ENCODE data around the gene CELA2A. TPM values are rescaled to one million over a fixed set of nuclear protein-coding genes. Genes with fewer than 3 reads are reported as not detected.

The CELA2A gene
- total and polyA plus RNA-seq, 2 donors (not counting 1 experiment from before 2014, with no cell fraction given): not detected

DNA sequence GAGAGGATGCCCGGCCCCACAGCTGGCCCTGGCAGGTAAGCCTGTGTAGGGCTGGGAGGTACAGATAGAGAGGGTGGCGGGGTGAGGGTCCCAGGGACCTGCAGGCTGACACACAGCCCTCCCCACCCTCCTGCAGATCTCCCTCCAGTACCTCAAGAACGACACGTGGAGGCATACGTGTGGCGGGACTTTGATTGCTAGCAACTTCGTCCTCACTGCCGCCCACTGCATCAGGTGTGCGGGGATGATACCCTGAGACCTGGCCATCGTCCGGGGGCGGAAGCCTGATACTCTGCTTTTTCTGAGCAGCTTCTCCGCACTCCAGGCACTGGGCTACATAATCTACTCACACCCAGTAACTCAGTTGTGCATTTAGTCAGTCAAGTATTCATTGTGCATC is 16.2 kb upstream of the CELA2A start:
- peaks cover 7% of the 10 kb centered on the region for H3K27me3 ChIP-seq (ENCODE audit: control insufficient read depth, insufficient read depth, low read length)
- no peak overlapping the region for H3K4me2 ChIP-seq (ENCODE audit: extremely low read depth, insufficient read depth, low read length)
- no peak overlapping the region for H2AFZ ChIP-seq (ENCODE audit: low read length)
- DNase-seq (ENCODE audit: low read depth in 2 of 2): no peak
- H3K9me3 ChIP-seq (ENCODE audit: control insufficient read depth, insufficient read depth, low read depth, low read length): no peaks in the 10 kb centered on the region
- H3K27ac ChIP-seq (ENCODE audit: insufficient read depth, low read length): no peak overlapping the region
- H3K79me2 ChIP-seq (ENCODE audit: control insufficient read depth, insufficient read depth, low read length): no peaks in the 10 kb centered on the region
- H3K4me1 ChIP-seq (ENCODE audit: control insufficient read depth, extremely low read depth, insufficient read depth, low read length): no peaks in the 10 kb centered on the region
- TF ChIP-seq, protein P1, sequence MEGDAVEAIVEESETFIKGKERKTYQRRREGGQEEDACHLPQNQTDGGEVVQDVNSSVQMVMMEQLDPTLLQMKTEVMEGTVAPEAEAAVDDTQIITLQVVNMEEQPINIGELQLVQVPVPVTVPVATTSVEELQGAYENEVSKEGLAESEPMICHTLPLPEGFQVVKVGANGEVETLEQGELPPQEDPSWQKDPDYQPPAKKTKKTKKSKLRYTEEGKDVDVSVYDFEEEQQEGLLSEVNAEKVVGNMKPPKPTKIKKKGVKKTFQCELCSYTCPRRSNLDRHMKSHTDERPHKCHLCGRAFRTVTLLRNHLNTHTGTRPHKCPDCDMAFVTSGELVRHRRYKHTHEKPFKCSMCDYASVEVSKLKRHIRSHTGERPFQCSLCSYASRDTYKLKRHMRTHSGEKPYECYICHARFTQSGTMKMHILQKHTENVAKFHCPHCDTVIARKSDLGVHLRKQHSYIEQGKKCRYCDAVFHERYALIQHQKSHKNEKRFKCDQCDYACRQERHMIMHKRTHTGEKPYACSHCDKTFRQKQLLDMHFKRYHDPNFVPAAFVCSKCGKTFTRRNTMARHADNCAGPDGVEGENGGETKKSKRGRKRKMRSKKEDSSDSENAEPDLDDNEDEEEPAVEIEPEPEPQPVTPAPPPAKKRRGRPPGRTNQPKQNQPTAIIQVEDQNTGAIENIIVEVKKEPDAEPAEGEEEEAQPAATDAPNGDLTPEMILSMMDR (conservative IDR thresholded peaks at IDR 0.05 in 1 of 2, IDR thresholded peaks at IDR 0.05 in 1 of 2; ENCODE audit: low read depth in 1 of 2, low read length in 2 of 2): no peak
- TF ChIP-seq EZH2 (IDR thresholded peaks at IDR 0.05; ENCODE audit: low read length, missing control alignments): no peak
- H3K9ac ChIP-seq (ENCODE audit: insufficient read depth, low read length): no peak overlapping the region
- no peaks in the 10 kb centered on the region for H3K36me3 ChIP-seq (ENCODE audit: control insufficient read depth, insufficient read depth, low read length)
- no peak overlapping the region for H3K4me3 ChIP-seq (replicated peaks in 1 of 4; ENCODE audit: control extremely low read depth in 1 of 4, insufficient read depth in 1 of 4, low read depth in 3 of 4, low read length in 4 of 4)
- H4K20me1 ChIP-seq (ENCODE audit: control insufficient read depth, extremely low read depth, insufficient read depth, low read length): peaks cover 1% of the 10 kb centered on the region

DNA sequence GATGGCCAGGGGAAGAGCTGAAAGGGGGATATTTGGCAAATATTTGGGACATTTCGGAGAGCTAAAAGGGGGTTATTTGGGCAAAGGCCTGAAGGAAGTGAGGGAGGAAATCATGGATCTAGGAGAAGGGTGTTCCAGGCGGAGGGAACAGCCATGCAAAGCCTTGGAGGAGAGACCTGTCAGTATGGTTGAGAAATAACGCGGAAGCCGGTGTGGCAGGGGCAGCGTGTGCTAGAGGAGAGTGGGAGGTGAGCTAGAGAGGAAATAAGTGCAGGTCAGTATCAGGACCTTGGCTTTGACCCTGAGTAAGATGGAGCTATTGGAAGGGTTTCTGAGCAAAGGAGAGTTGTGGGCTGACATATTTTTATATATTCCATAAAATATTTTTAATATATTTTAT is 15.3 kb upstream of the CELA2A start:
- Histone ChIP-seq H3K9me3 (ENCODE audit: control insufficient read depth, insufficient read depth, low read depth, low read length) (no peaks in the 10 kb centered on the region), H3K36me3 (ENCODE audit: control insufficient read depth, insufficient read depth, low read length) (no peaks in the 10 kb centered on the region), H3K4me2 (ENCODE audit: extremely low read depth, insufficient read depth, low read length) (no peak overlapping the region), H3K27ac (ENCODE audit: insufficient read depth, low read length) (no peak overlapping the region), H3K4me1 (ENCODE audit: control insufficient read depth, extremely low read depth, insufficient read depth, low read length) (no peaks in the 10 kb centered on the region), H3K27me3 (ENCODE audit: control insufficient read depth, insufficient read depth, low read length) (peaks cover 7% of the 10 kb centered on the region), H3K9ac (ENCODE audit: insufficient read depth, low read length) (no peak overlapping the region), H2AFZ (ENCODE audit: low read length) (no peak overlapping the region), H4K20me1 (ENCODE audit: control insufficient read depth, extremely low read depth, insufficient read depth, low read length) (peaks cover 1% of the 10 kb centered on the region), H3K79me2 (ENCODE audit: control insufficient read depth, insufficient read depth, low read length) (no peaks in the 10 kb centered on the region), H3K4me3 (replicated peaks in 1 of 4; ENCODE audit: control extremely low read depth in 1 of 4, insufficient read depth in 1 of 4, low read depth in 3 of 4, low read length in 4 of 4) (no peak overlapping the region)
- DNase-seq (ENCODE audit: low read depth in 2 of 2): no peak
- TF ChIP-seq, protein P1 (conservative IDR thresholded peaks at IDR 0.05 in 1 of 2, IDR thresholded peaks at IDR 0.05 in 1 of 2; ENCODE audit: low read depth in 1 of 2, low read length in 2 of 2): no peak
- TF ChIP-seq EZH2 (IDR thresholded peaks at IDR 0.05; ENCODE audit: low read length, missing control alignments): no peak

DNA sequence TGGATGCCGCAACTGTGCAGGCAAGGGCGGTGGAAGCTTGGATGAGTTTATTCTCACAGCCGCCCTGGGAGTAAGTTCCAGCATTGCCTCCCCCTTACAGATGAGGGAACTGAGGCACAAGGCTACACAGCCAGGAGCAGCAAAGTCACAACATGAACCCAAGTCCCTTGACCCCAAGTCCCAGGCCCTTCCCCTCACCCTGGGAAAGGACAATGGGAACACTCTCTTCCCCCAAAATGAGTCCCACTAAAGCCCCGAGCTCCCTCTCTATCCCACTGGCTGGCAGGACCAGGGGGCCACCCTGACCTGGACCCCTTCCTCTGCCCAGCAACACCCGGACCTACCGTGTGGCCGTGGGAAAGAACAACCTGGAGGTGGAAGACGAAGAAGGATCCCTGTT is 14.4 kb upstream of the CELA2A start:
- peaks cover 7% of the 10 kb centered on the region for H3K27me3 ChIP-seq (ENCODE audit: control insufficient read depth, insufficient read depth, low read length)
- TF ChIP-seq, protein P1 (conservative IDR thresholded peaks at IDR 0.05 in 1 of 2, IDR thresholded peaks at IDR 0.05 in 1 of 2; ENCODE audit: low read depth in 1 of 2, low read length in 2 of 2): no peak
- TF ChIP-seq EZH2 (IDR thresholded peaks at IDR 0.05; ENCODE audit: low read length, missing control alignments): no peak
- H3K9me3 ChIP-seq (ENCODE audit: control insufficient read depth, insufficient read depth, low read depth, low read length): no peaks in the 10 kb centered on the region
- peaks cover 1% of the 10 kb centered on the region for H4K20me1 ChIP-seq (ENCODE audit: control insufficient read depth, extremely low read depth, insufficient read depth, low read length)
- DNase-seq (ENCODE audit: low read depth in 2 of 2): no peak
- H3K9ac ChIP-seq (ENCODE audit: insufficient read depth, low read length): no peak overlapping the region
- H3K4me2 ChIP-seq (ENCODE audit: extremely low read depth, insufficient read depth, low read length): no peak overlapping the region
- H3K4me1 ChIP-seq (ENCODE audit: control insufficient read depth, extremely low read depth, insufficient read depth, low read length): no peaks in the 10 kb centered on the region
- no peaks in the 10 kb centered on the region for H3K36me3 ChIP-seq (ENCODE audit: control insufficient read depth, insufficient read depth, low read length)
- H3K79me2 ChIP-seq (ENCODE audit: control insufficient read depth, insufficient read depth, low read length): no peaks in the 10 kb centered on the region
- H3K4me3 ChIP-seq (replicated peaks in 1 of 4; ENCODE audit: control extremely low read depth in 1 of 4, insufficient read depth in 1 of 4, low read depth in 3 of 4, low read length in 4 of 4): no peak overlapping the region
- H3K27ac ChIP-seq (ENCODE audit: insufficient read depth, low read length): no peak overlapping the region
- no peak overlapping the region for H2AFZ ChIP-seq (ENCODE audit: low read length)
